ENCODE measurements around the gene LAMB1.

The LAMB1 gene

DNA sequence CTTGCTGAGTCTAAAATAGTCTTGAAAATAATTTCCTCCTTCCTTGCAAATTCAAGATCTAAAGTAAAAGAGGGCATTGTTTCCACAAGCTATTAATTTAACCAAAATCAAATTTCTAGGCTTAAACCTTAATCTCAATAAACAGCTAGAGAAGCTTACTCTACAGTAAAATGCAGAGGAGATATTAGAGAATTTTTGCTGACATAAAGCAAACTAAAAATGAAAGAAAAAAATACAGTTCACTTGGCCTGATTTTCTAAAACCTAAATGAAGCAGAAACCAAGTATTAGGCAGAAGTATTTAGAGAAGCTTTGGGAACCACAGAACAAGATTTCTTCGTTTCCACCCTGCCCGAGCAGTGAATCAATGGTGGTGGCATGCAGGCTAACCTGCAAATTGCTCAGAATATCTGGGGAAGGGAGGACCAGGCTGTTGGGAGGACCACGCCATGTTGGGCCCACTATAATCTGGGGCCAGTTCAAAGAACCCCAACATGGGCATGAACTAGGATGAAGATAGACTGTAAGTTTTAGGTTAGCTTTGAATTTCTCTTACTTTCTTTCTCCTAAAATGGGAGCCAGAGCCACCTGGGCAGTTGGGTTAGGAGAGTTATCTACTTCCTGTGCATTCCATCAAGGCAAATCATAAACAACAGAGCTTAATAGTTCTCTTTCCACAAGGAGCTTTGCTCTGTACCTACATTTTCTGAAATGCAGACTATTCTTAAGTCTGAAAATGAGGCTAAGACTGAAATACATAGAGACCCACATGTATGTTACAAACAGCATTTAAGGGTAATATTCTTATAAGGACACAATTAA lies 4.1 kb downstream of the LAMB1 start:
- DNase-seq (ENCODE audit: low spot score) = no peak

- no peak for DNase-seq (ENCODE audit: low spot score)
Observed at GRCh38 chr7:107998150-107998549, 4.8 kb downstream of the LAMB1 start.

DNA sequence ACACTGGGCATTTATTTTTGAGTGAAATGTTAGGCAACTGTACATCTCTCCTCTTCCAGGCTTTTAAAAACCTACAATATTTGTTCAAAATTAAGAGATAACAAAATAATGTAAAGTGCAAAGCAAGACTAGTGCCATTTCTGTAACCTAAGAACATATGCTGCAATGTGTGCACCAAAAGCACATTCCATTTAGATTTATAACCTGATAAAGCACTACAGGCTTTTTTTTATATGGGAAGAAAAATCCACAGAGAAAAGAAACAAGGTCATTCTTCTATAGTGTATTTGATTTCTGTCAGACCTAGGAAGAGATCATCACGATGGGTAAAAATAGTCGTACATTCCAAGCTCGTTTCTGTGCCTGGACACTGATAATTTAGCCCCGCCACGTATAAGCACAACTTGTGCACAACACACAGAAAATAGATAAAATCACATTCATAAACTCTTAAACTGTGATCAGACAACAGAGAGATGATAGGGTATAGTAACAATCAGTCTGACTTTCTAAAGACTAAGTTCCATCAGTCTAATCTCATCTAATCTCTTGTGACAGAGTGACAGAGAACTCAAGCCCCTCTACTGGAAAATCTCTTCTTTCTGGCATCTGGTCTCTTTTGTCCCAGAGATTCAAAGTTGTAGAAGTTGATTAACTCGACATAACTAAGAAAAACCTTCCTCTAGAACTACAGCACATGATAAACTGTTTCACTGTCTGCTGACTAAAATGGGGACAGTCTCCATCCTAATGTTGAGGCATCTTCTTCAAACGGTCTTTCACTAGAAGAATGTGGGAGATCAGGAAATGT lies 6.7 kb downstream of the LAMB1 start:
- DNase-seq (ENCODE audit: low spot score) = no peak

DNA sequence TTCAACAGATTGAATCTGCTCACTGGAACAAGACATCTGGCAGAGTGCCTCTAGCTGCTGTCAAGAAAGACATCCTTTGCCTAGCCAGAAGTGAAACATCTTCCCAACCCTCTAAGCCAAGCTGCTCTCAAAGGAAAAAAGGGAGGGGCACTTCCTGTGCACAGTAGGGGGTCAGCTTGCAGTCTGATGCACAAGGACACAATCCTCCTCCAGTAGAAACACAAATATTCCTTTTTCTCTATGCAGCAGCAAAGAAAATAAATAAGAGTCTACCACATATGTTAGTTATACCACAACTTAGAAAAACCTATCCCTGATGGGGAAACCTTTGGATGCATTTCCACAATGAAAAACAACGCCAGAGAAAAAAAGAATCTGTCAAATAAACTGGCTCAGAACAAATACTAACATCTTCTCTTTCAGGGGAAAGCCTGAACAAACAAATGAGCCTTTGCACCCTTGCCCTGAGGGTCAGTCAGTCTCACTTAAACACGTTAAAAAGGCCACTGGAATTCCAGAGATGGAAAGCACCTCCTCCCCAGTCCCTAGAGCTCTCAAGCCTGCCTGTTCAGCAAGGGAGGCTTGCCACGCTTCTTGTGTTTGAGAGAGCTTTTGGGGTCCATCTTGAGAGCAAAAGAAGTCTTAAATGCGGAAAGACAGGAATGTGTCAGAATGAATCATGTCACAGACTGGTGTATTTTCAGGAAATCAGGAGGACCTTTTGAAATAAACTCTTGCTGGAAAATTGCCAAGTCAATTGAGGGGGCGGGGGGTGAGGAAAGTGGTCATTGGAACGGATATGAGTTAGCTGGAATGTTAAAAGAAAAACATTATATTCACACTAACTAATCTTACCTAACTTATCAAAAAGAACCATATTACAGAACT lies 7.5 kb downstream of the LAMB1 start:
- DNase-seq (ENCODE audit: low spot score) = no peak

DNA sequence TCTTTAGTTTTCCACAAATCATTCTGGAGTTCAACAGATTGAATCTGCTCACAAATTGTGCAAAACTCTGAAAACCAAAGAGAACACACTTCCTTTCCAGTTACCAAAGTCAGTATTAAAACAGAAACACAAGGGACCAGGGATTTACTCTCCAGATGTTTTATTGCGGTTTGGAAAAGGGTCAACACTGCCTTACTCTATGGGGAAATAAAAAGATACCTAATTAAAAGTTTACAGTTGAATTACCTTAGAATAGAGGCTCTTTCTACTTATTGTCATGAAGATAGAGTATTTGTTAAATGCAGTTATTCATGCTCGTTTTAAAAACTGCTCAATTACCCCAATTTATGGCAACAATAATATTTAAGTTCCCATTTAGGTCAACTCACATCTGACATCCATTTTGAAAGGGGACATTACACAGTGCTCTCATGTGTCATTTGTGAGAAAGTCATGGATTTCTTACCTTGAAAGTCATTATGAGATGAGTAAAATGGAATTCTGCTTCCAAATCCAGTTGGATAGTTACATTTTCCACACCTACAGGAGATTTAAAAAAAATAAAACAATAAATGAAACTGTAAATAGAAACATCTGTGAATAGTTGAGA lies 8.4 kb downstream of the LAMB1 start:
- DNase-seq (ENCODE audit: low spot score) = no peak

DNA sequence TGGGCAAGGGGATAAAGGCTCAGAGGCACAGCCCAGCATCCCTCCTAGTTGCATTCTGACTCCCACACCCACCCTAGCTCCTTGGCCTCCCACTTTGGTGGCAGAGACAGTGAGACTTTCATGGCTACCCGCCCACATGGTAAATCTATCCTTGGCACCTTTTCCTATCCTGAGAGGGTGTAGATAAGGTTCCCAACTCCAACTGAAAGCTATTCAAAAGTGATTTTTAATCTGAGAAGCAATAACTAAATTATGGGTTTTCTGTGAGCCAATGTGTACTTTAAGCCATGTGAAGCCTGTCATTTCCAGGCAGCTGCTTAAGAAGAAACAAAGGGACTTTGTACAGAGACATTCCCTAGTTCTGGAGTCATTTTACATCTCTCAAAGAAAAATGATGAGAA lies 9.1 kb downstream of the LAMB1 start:
- no peak for DNase-seq (ENCODE audit: low spot score)

DNA sequence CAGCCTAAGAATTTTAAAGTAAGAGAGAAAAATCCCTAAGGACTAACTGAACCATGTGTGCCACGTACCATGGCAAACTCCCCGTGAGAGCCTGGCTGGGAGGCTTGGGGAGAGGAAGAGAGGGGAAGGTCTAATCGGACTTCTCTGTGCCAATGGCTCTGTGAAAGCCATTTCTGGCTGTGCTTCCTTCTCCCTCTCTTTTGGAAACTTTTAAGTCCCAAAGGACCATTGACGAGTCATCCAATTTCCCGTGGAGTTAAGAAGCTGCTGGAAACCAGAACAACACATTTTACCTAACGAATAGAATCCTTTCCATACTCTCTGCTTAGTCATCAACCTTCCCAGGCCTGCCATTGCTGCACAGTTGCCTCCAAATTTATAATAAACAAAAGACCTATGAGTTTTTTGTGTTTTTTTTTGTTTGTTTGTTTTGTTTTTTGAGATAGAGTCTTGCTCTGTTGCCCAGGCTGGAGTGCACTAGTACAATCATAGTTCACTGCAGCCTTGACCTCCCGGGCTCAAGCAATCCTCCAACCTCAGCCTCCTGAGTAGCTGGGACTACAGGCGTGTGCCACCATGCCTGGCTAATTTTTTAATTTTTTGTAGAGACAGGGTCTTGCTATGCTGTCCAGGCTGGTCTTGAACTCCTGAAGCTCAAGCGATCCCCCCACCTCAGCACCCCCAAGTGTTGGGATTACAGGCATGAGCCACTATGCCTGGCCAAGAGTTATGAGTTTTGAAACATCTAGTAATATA lies 13.2 kb downstream of the LAMB1 start:
- DNase-seq (ENCODE audit: low spot score) = no peak

DNA sequence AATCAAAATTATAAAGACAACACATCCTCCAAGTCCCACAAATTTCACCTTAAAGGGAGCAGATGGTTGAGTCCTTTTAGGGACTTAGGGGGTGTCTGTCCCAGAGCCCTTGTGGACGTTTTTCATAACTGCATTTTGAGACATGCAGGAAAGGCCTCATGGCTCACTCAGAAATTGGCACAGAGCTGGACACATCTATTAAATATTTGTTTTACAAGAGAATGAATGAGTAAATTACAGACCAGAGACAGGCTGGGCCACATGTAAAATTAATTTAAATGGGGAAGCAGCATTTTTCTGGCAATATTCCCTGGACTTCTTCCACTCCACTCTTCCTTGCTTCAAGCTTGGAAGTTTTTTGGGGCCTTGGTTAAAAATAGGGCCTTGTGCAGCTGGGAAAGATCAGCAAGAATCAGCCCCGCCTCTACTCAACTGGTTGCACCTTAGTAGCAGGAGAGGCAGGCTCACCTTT lies 20.0 kb downstream of the LAMB1 start:
- DNase-seq (ENCODE audit: low spot score) = no peak

DNA sequence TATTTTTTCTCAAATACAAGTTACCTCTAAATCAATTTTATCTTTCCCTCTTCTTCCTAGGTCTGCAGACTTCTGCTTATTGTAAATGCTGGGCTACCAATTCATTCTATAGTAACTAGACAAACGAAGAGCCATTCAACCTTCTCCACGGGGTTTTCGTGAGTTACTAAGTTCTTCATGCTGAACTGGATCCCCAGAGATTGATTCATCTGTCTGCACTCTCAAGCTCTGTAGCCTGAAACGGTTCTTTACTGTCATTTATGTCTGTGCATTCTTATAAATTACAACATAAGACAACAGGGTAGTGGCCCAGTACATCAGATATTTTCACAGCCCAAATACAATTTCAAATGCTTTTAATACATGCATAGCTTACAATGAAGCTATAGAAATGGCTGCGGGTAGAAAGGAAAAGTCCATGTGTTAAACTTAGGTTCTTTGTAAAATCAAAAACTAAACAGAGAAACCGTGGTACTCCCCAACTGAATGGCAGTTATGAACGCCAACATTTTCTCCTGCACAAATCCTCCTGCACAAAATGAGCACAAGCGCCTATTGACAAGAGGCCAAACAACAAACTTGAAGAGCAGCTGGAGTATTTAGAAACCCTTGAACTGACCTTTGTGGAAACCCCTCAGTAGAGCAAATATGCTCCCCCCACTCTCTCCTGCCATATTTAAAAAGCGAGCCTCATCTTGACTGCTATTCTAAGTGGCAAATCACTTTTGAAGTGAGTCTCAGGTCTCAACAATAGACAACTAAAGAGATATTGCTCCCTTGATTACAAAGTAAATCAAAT lies 20.7 kb downstream of the LAMB1 start:
- no peak for DNase-seq (ENCODE audit: low spot score)

GRCh38 chr7:107981466-107981865 lies 21.5 kb downstream of the LAMB1 start:
- DNase-seq (ENCODE audit: low spot score) = no peak

GRCh38 chr7:107980671-107981190 lies 22.2 kb downstream of the LAMB1 start:
- no peak for DNase-seq (ENCODE audit: low spot score)

DNA sequence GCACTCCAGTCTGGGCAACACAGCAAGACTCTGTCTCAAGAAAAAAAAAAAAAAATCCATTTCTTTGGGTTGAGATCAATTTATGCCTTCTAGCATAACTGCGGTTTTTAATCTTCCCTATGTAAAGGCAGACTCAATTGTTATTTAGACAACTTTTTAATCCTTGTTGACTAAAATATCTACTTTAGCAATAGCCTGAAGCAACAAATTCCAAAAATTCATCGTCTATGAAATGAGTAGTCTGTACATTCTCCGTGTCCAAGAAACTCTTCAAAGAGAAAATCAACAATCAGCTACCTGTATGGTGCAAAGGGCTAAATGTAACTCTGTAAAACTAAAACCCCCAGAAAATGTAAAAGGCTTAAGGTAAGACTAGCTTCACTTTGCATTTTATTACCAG lies 22.8 kb downstream of the LAMB1 start:
- no peak for DNase-seq (ENCODE audit: low spot score)

- no peak for DNase-seq (ENCODE audit: low spot score)
Observed at GRCh38 chr7:107978815-107979408, 24.0 kb downstream of the LAMB1 start.

GRCh38 chr7:107977048-107977447 lies 25.9 kb downstream of the LAMB1 start:
- no peak for DNase-seq (ENCODE audit: low spot score)

GRCh38 chr7:107976620-107977019 lies 26.3 kb downstream of the LAMB1 start:
- no peak for DNase-seq (ENCODE audit: low spot score)

DNA sequence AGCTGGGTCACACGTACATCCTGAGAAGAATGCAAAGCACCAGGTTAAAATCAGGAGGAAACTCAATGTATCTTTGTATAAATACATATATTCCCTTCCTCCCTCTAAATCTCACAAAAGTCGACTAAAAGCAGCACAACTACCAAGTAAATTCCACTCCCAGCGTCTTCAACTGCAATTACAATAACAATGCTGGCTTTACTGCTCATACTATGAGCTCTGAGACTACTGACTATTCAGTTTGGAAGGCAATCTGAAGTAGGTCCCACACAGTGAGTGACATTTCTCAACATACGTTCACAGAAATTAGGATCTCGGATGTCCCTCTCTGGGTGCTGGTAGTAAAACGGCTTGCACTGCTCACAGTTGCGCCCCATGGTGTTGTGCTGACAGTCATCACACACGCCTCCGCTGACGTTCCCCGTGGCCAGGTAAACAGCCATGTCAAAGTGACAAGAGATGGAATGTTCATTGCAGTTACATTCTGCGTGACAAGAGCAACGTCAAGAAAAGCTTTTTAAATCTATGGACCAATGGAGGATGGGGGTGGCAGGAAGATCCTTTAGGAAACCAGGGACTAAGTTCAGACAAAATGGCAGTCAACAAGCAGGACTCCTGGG lies 27.5 kb downstream of the LAMB1 start:
- DNase-seq (ENCODE audit: low spot score) = no peak

- no peak for DNase-seq (ENCODE audit: low spot score)
Observed at GRCh38 chr7:107973861-107974260, 29.1 kb downstream of the LAMB1 start.

- DNase-seq (ENCODE audit: low spot score) = no peak
Observed at GRCh38 chr7:107972941-107973376, 30.0 kb downstream of the LAMB1 start.

DNA sequence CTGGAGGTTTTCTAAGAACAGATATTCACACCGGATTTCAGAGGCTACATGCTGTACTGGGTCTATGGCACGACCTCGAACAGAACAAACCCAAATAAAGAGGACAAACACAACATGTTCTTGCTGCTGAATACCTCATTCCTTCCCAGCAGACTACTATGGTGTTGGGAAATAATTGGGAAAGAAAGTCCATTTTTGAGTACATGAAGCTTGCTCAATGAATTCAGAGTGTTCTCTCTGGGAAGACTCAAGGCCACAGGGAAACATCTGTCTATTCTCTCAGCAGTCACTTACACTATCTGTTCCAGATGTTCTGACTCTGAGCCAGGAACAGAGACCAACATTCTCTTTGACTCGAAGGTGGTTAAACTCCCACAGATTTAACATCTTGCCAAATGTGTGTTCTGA lies 30.9 kb downstream of the LAMB1 start:
- DNase-seq (ENCODE audit: low spot score) = no peak
